GM12801 (cell line): ENCODE results near the gene ZNF207.

Source experiments
- CTCF ChIP-seq: IDR thresholded peaks from one replicate; pipeline ENCODE4 v1.5.1; 2011; ENCODE audit warnings: control low read depth; ENCODE audit not compliant: insufficient read length; ENCODE audit errors: extremely low read depth

Gene ZNF207

DNA sequence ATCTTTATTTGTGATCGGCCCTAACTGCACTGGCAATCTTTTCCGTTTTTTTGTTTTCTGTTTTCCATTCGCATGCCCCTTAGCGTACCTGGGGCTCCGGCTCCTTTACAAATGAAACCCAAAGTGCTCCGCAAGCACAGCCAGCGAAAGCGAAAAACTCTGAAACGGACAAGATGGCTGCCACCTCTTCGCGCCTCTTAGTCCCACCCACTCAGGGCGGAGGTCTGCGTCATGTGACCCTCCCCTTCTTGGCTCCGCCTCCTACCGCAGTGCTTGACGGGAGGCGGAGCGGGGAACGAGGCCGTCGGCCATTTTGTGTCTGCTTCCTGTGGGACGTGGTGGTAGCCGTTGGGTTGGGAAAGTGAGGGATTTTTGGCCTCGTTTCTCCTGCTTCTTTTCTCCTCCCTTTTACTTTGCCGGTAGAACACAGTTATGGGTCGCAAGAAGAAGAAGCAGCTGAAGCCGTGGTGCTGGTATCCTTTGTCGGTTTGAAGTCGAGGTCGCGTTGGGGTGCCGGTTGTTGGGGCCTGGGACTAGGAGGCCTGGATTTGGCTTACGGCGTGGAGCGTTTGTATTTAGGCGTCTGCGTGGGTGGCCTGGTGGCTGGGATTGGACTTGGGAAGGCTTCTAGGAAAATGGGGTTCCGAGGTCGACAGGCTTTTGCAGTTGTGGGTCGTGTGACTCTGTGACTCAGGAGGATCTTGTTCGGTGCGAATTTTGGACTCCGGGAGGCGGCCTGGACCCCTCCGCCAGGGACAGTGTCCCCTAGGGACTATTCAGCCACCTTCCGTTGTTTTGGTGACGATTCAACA is at the start of gene ZNF207:
Gene ZNF207, plus strand, starts transcription at position 304 of the 812 bp plus-strand sequence. Its CDS starts 129 bp downstream, at position 433.
- no peak for TF ChIP-seq CTCF

- TF ChIP-seq CTCF: no peak
Observed at GRCh38 chr17:32302037-32302436, 47.9 kb upstream of the ZNF207 start.

- TF ChIP-seq CTCF: no peak
Observed at GRCh38 chr17:32302860-32303649, 46.9 kb upstream of the ZNF207 start.

DNA sequence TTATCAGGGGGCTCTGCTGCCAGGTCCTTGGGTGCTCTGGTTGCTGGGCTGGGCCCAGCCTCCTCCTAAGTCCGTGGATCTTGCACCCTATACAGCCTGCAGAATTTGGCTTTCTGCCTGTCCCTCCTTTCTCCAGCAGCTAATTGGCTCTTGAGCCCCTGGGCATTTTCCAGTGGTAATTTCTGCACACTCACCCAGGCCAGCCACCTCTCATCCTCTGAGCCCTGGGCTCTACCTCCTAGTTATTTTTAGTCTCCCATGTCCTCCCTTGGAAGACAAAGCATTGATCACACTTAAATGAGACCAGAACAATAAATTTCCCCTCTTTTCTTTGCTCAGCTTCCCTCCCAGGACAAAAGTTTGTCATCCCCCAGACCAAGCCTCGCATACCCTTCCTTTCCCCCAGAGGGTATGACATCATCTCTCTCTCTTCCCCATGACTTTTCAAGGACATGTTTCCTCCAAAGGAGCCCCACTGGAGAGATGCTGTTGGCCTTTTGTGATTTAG is 46.1 kb upstream of the ZNF207 start:
- no peak for TF ChIP-seq CTCF

GRCh38 chr17:32305049-32305448 is 44.9 kb upstream of the ZNF207 start:
- no peak for TF ChIP-seq CTCF

DNA sequence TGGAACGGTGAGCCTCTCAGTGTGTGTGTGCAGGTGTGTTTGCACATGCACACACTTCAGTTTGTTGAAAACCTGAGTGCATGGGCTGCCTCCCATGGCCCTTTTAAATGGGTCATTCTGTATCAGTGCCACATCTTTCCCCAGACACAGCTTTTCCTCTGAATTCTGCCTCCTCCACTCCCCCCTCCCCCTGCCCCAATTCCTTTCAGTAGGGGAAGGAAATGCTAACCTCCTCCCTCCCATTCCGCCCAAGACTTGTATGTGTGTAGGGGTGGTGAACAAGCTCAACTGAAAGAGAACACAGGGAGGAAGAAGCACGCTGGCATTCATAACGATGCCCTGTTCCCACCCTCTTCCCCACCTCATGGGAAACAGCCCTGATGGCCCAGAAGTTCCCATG is 42.3 kb upstream of the ZNF207 start:
- TF ChIP-seq CTCF: no peak

GRCh38 chr17:32311028-32311536 is 38.9 kb upstream of the ZNF207 start:
- no peak for TF ChIP-seq CTCF
